WTC11 (cell line): Measurements from ENCODE around the gene GUCA2A. TPM values are rescaled to one million over a fixed set of nuclear protein-coding genes. Genes with fewer than 3 reads are reported as not detected.

Source experiments
- ATAC-seq: fragments of 200-7000 bp; cut with Tn5 transposase; 2 replicates; pipeline ENCODE4 v1.10.0; 2021; ENCODE audit warnings: mild to moderate bottlenecking, moderate library complexity
- CTCF ChIA-PET: fragments of 300-600 bp; sonication (Branson Sonifier 250); formaldehyde crosslinking; loops from one replicate; lab custom pipeline; 2021; ENCODE audit warnings: antibody characterized with exemption; lab: Charles Lee
- POLR2A ChIA-PET: fragments of 350-600 bp; sonication (Branson Sonifier 250); formaldehyde crosslinking; loops from one replicate; lab custom pipeline; 2021; ENCODE audit warnings: antibody characterized with exemption; lab: Charles Lee
- DNase-seq: peaks from one replicate; pipeline ENCODE4 v3.0.0; 2021; ENCODE audit warnings: low spot score
- H3K27ac Mint-ChIP-seq: 2 replicates; pipeline ENCODE4 v1.8.0; 2021; ENCODE audit warnings: mixed read lengths
- H3K27me3 Mint-ChIP-seq: 2 replicates; pipeline ENCODE4 v1.8.0; 2021; ENCODE audit warnings: low read depth, mild to moderate bottlenecking, moderate library complexity, mixed read lengths
- H3K36me3 Mint-ChIP-seq: 2 replicates; pipeline ENCODE4 v1.8.0; 2021; ENCODE audit warnings: mixed read lengths
- H3K4me1 Mint-ChIP-seq: 2 replicates; pipeline ENCODE4 v1.8.0; 2022; ENCODE audit warnings: mixed read lengths
- H3K4me3 Mint-ChIP-seq: 2 replicates; pipeline ENCODE4 v1.8.0; 2021; ENCODE audit warnings: mild to moderate bottlenecking, moderate library complexity, mixed read lengths
- H3K9me3 Mint-ChIP-seq: 2 replicates; pipeline ENCODE4 v1.8.0; 2021; ENCODE audit warnings: mixed read lengths
- AFF4 ChIP-seq: sonication (generic); formaldehyde crosslinking; IDR thresholded peaks from 2 replicates; pipeline ENCODE4 v1.8.1; 2023; ENCODE audit warnings: mild to moderate bottlenecking, missing genetic modification reagents, borderline replicate concordance
- ELF4 ChIP-seq: sonication (generic); formaldehyde crosslinking; IDR thresholded peaks from 2 replicates; pipeline ENCODE4 v1.8.1; 2022; ENCODE audit warnings: low read depth, mild to moderate bottlenecking, moderate library complexity, missing genetic modification reagents
- FOXP1 ChIP-seq: sonication (generic); formaldehyde crosslinking; IDR thresholded peaks from 2 replicates; pipeline ENCODE4 v1.8.0; 2022; ENCODE audit warnings: missing genetic modification reagents, mild to moderate bottlenecking, moderate library complexity, borderline replicate concordance
- JAZF1 ChIP-seq: fragments of 250-450 bp; sonication (Bioruptor Pico); IDR thresholded peaks from 2 replicates; pipeline ENCODE4 v1.9.0; 2021; ENCODE audit warnings: moderate library complexity, mild to moderate bottlenecking, inconsistent platforms
- KAT7 ChIP-seq: sonication (generic); formaldehyde crosslinking; IDR thresholded peaks from 2 replicates; pipeline ENCODE4 v1.8.1; 2023; ENCODE audit warnings: missing genetic modification reagents, mild to moderate bottlenecking, borderline replicate concordance
- MAX ChIP-seq: sonication (generic); formaldehyde crosslinking; IDR thresholded peaks from 2 replicates; pipeline ENCODE4 v1.8.0; 2022; ENCODE audit warnings: mild to moderate bottlenecking, missing genetic modification reagents
- MXD4 ChIP-seq: fragments of 250-450 bp; sonication (Bioruptor Pico); IDR thresholded peaks from 2 replicates; pipeline ENCODE4 v1.8.0; 2021; ENCODE audit warnings: mild to moderate bottlenecking, moderate library complexity, borderline replicate concordance
- SMAD3 ChIP-seq: sonication (generic); formaldehyde crosslinking; IDR thresholded peaks from 2 replicates; pipeline ENCODE4 v1.8.0; 2022; ENCODE audit warnings: missing genetic modification reagents, mild to moderate bottlenecking, borderline replicate concordance
- TEAD4 ChIP-seq: sonication (generic); formaldehyde crosslinking; IDR thresholded peaks from 2 replicates; pipeline ENCODE4 v1.8.0; 2022; ENCODE audit warnings: mild to moderate bottlenecking, missing genetic modification reagents
- ZNF317 ChIP-seq: sonication (generic); formaldehyde crosslinking; IDR thresholded peaks from 2 replicates; pipeline ENCODE4 v1.8.1; 2023; ENCODE audit warnings: low read depth, mild to moderate bottlenecking, moderate library complexity, missing genetic modification reagents, borderline replicate concordance
- ZNF423 ChIP-seq: fragments of 250-450 bp; sonication (Bioruptor Pico); IDR thresholded peaks from 2 replicates; pipeline ENCODE4 v2.1.2; 2022; ENCODE audit warnings: mild to moderate bottlenecking, moderate library complexity
- total RNA-seq: library from RNA; stranded (reverse); gene quantifications from 3 replicates; pipeline ENCODE4 v1.2.3, GENCODE V29; 2021
- TF ChIP-seq, protein P1 (sequence below): fragments of 250-450 bp; sonication (Bioruptor Pico); IDR thresholded peaks from 2 replicates; pipeline ENCODE4 v1.9.0; 2021; ENCODE audit warnings: moderate library complexity, mild to moderate bottlenecking, inconsistent platforms, borderline replicate concordance
- TF ChIP-seq, protein P2 (sequence below): sonication (generic); formaldehyde crosslinking; IDR thresholded peaks from 2 replicates; pipeline ENCODE4 v1.8.1; 2022; ENCODE audit warnings: mild to moderate bottlenecking, moderate library complexity, missing genetic modification reagents
- TF ChIP-seq, protein P3 (sequence below): fragments of 200-600 bp; IDR thresholded peaks from 2 replicates; pipeline ENCODE4 v1.8.0; 2022; ENCODE audit warnings: antibody characterized with exemption

GUCA2A gene
- total RNA-seq, 1 experiment from 2014 or later = not detected

- Mint-ChIP-seq H3K4me1 (no peaks in the 10 kb centered on the region), H3K36me3 (peaks cover 17% of the 10 kb centered on the region), H3K9me3 (no peaks in the 10 kb centered on the region), H3K4me3 (no peak overlapping the region), H3K27me3 (no peaks in the 10 kb centered on the region), H3K27ac (peak overlapping the region; percentile 9; the same call in 1 of the 2 replicates)
- ChIA-PET POLR2A (no interaction called here), CTCF (interaction anchor here (2.5 kb wide), 1 partner anchor 18 kb away, joined by 9 read pairs; no protein-coding TSS in a partner anchor)
- DNase-seq = no peak
- TF ChIP-seq SMAD3 (CRISPR knock-in tag) (no peak), ZNF423 (CRISPR knock-in tag) (no peak), KAT7 (no peak), TEAD4 (CRISPR knock-in tag) (no peak), ZNF317 (no peak), FOXP1 (CRISPR knock-in tag) (no peak)
- TF ChIP-seq, protein P1, sequence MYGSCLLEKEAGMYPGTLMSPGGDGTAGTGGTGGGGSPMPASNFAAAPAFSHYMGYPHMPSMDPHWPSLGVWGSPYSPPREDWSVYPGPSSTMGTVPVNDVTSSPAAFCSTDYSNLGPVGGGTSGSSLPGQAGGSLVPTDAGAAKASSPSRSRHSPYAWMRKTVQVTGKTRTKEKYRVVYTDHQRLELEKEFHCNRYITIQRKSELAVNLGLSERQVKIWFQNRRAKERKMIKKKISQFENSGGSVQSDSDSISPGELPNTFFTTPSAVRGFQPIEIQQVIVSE = no peak
- no peak for ATAC-seq
Measured at GRCh38 chr1:42191319-42191718, 26.8 kb upstream of the GUCA2A start.

GRCh38 chr1:42189931-42190853 is 25.6 kb upstream of the GUCA2A start:
- POLR2A ChIA-PET = no interaction called here
- Mint-ChIP-seq H3K27me3 (no peaks in the 10 kb centered on the region), H3K4me1 (no peaks in the 10 kb centered on the region)
- CTCF ChIA-PET = interaction anchor here (2.5 kb wide), 1 partner anchor 16 kb away, joined by 9 read pairs; no protein-coding TSS in a partner anchor
- TF ChIP-seq JAZF1 = no peak
- no peak for TF ChIP-seq MAX (CRISPR knock-in tag)
- no peak for TF ChIP-seq ELF4 (CRISPR knock-in tag)
- TF ChIP-seq, protein P2, sequence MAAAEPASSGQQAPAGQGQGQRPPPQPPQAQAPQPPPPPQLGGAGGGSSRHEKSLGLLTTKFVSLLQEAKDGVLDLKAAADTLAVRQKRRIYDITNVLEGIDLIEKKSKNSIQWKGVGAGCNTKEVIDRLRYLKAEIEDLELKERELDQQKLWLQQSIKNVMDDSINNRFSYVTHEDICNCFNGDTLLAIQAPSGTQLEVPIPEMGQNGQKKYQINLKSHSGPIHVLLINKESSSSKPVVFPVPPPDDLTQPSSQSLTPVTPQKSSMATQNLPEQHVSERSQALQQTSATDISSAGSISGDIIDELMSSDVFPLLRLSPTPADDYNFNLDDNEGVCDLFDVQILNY (CRISPR knock-in tag) = no peak
- TF ChIP-seq AFF4 (CRISPR knock-in tag) = no peak
- no peak for TF ChIP-seq MXD4
- TF ChIP-seq FOXP1 (CRISPR knock-in tag) = no peak
- TF ChIP-seq, protein P3, sequence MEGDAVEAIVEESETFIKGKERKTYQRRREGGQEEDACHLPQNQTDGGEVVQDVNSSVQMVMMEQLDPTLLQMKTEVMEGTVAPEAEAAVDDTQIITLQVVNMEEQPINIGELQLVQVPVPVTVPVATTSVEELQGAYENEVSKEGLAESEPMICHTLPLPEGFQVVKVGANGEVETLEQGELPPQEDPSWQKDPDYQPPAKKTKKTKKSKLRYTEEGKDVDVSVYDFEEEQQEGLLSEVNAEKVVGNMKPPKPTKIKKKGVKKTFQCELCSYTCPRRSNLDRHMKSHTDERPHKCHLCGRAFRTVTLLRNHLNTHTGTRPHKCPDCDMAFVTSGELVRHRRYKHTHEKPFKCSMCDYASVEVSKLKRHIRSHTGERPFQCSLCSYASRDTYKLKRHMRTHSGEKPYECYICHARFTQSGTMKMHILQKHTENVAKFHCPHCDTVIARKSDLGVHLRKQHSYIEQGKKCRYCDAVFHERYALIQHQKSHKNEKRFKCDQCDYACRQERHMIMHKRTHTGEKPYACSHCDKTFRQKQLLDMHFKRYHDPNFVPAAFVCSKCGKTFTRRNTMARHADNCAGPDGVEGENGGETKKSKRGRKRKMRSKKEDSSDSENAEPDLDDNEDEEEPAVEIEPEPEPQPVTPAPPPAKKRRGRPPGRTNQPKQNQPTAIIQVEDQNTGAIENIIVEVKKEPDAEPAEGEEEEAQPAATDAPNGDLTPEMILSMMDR = no peak
- TF ChIP-seq, all 79 proteins: peak for 0
- no peaks in the 10 kb centered on the region for H3K9me3 Mint-ChIP-seq
- H3K4me3 Mint-ChIP-seq = no peak overlapping the region
- peak overlapping the region; percentile 48; the same call in 1 of the 2 replicates for H3K27ac Mint-ChIP-seq
- ATAC-seq (no peak), DNase-seq (no peak)
- H3K36me3 Mint-ChIP-seq = peaks cover 21% of the 10 kb centered on the region
